K562 (cell line): ENCODE results near the gene EPHB2. TPM values are rescaled to one million over a fixed set of nuclear protein-coding genes. Genes with fewer than 3 reads are reported as not detected.

Experiments
- polyA plus RNA-seq, 8 experiments: library from polyadenylated mRNA; depleted of rRNA in 4 of 8; stranded (reverse) in 5 of 8; unstranded in 3 of 8; fragments of >200 nt; fragmentation: Nextera tagmentation in 2 of 8; fragmentation: Illumina TruSeq in 1 of 8; extraction: Ambion mirVana in 2 of 8; extraction: Trizol in 1 of 8; gene quantifications; 2 replicates each; pipeline versions ENCODE4 v1.2.1 to v1.2.3, GENCODE V29; 2011 to 2014; ENCODE audit warnings: inconsistent platforms in 1 of 8, missing spikeins in 1 of 8
- total RNA-seq, 7 experiments: library from RNA; depleted of rRNA in 6 of 7; stranded (reverse); fragments of >200 nt in 6 of 7; fragmentation: Illumina TruSeq in 2 of 7; extraction: Trizol in 2 of 7; gene quantifications; 2 replicates each; pipeline versions ENCODE4 v1.2.1 to v1.2.3, GENCODE V29; 2011 to 2021; ENCODE audit warnings: low replicate concordance in 1 of 7
- TF ChIP-seq, protein P1 (sequence below), 2 experiments: fragments of 450-650 bp in 1 of 2; sonication (generic) in 1 of 2; formaldehyde crosslinking in 1 of 2; IDR thresholded peaks; 2 replicates each; pipeline versions ENCODE4 v1.7.1 to v1.9.0; 2016 to 2022; ENCODE audit warnings: inconsistent platforms in 1 of 2, mild to moderate bottlenecking in 1 of 2, missing genetic modification reagents in 1 of 2

EPHB2 gene
- total and polyA plus RNA-seq, 9 of the 15 experiments (the other 6 are each of a cell fraction or from before 2014, with no cell fraction given): not detected

DNA sequence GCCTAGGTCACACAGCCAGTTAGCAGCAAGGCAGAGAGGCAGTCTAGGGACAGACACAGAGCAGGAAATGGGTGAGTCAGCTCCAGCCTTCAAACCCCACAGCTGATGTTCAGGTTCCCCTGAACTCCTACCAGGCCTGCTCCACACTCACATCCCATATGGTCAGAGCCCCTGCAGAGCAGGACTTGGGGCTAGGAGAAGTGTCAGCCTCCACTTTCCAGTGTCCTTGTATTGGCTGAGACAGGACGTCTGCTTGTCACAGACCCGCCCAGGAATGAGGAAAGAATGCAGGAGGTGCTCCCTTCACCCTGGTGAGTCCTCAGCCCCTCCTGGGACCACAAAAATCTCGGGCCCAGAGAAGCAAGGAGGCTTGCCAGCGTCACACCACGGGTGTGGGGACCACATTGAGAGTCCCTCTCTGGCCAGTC lies 169.5 kb downstream of the EPHB2 start (continued):
- TF ChIP-seq, protein P1, sequence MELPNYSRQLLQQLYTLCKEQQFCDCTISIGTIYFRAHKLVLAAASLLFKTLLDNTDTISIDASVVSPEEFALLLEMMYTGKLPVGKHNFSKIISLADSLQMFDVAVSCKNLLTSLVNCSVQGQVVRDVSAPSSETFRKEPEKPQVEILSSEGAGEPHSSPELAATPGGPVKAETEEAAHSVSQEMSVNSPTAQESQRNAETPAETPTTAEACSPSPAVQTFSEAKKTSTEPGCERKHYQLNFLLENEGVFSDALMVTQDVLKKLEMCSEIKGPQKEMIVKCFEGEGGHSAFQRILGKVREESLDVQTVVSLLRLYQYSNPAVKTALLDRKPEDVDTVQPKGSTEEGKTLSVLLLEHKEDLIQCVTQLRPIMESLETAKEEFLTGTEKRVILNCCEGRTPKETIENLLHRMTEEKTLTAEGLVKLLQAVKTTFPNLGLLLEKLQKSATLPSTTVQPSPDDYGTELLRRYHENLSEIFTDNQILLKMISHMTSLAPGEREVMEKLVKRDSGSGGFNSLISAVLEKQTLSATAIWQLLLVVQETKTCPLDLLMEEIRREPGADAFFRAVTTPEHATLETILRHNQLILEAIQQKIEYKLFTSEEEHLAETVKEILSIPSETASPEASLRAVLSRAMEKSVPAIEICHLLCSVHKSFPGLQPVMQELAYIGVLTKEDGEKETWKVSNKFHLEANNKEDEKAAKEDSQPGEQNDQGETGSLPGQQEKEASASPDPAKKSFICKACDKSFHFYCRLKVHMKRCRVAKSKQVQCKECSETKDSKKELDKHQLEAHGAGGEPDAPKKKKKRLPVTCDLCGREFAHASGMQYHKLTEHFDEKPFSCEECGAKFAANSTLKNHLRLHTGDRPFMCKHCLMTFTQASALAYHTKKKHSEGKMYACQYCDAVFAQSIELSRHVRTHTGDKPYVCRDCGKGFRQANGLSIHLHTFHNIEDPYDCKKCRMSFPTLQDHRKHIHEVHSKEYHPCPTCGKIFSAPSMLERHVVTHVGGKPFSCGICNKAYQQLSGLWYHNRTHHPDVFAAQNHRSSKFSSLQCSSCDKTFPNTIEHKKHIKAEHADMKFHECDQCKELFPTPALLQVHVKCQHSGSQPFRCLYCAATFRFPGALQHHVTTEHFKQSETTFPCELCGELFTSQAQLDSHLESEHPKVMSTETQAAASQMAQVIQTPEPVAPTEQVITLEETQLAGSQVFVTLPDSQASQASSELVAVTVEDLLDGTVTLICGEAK (IDR thresholded peaks at IDR 0.05): no peak
- TF ChIP-seq, protein P1 (CRISPR knock-in tag; IDR thresholded peaks at IDR 0.05): no peak
